PFSK-1 (cell line): ENCODE data around the gene FAM227B.

Experiments
- POLR2AphosphoS5 ChIP-seq: IDR thresholded peaks from 2 replicates; pipeline ENCODE4 v1.6.1; 2012; ENCODE audit warnings: low read depth, mild to moderate bottlenecking, control low read depth, low read length, moderate library complexity
- REST ChIP-seq, 2 experiments: IDR thresholded peaks; 2 replicates each; pipeline versions ENCODE4 v1.6.1 to v1.8.0; 2011 to 2012; ENCODE audit warnings: low read depth in 2 of 2, low read length in 2 of 2, control low read depth in 1 of 2, inconsistent platforms in 1 of 2, mild to moderate bottlenecking in 1 of 2, moderate library complexity in 1 of 2; ENCODE audit not compliant: insufficient read depth in 1 of 2
- SIN3A ChIP-seq: IDR thresholded peaks from 2 replicates; pipeline ENCODE4 v1.6.1; 2012; ENCODE audit warnings: mild to moderate bottlenecking, low read length, moderate library complexity, borderline replicate concordance; ENCODE audit not compliant: insufficient read depth
- TAF1 ChIP-seq: IDR thresholded peaks from 2 replicates; pipeline ENCODE4 v1.6.1; 2012; ENCODE audit warnings: low read length, control low read depth, borderline replicate concordance; ENCODE audit not compliant: insufficient read depth

GRCh38 chr15:49471733-49472132 lies 148.9 kb downstream of the FAM227B start:
- TF ChIP-seq POLR2AphosphoS5 (no peak), SIN3A (no peak), REST (IDR thresholded peaks at IDR 0.05; ENCODE audit: insufficient read depth in 1 of 2, low read depth in 2 of 2, low read length in 2 of 2) (no peak), TAF1 (no peak)
